ENCODE results near the gene TELO2. TPM values are rescaled to one million over a fixed set of nuclear protein-coding genes. Genes with fewer than 3 reads are reported as not detected.

TELO2 gene
- polyA plus RNA-seq, 3 donors = 7.3 to 58.1 (median 11.4) TPM

GRCh38 chr16:1542166-1542500 lies 49.0 kb downstream of the TELO2 start:
- Histone ChIP-seq H3K9me3 (replicated peaks in 1 of 2; ENCODE audit: control insufficient read depth in 1 of 2, insufficient read depth in 1 of 2, low read length in 2 of 2) (no peaks in the 10 kb centered on the region), H2AFZ (ENCODE audit: insufficient read depth, low read depth, low read length, poor library complexity, severe bottlenecking) (peak overlapping the region; percentile 71), H3K4me3 (replicated peaks in 1 of 3; ENCODE audit: low read depth in 2 of 3, low read length in 3 of 3) (no peak overlapping the region), H3K4me1 (ENCODE audit: control insufficient read depth in 1 of 2, insufficient read depth in 2 of 2, low read length in 2 of 2) (peaks cover 38 to 44% of the 10 kb centered on the region in 2 donors), H4K20me1 (ENCODE audit: insufficient read depth, low read length) (no peaks in the 10 kb centered on the region), H3K4me2 (replicated peaks; ENCODE audit: extremely low read depth, low read length, poor library complexity, severe bottlenecking) (no peak overlapping the region), H3K27ac (ENCODE audit: low read depth in 1 of 2, low read length in 2 of 2) (no peak overlapping the region), H3K79me2 (ENCODE audit: insufficient read depth, low read length) (no peaks in the 10 kb centered on the region), H3K27me3 (ENCODE audit: control insufficient read depth in 2 of 2, insufficient read depth in 2 of 2, low read length in 2 of 2) (peaks cover 0 to under 1% of the 10 kb centered on the region in 2 donors), H3K36me3 (replicated peaks in 1 of 2; ENCODE audit: control insufficient read depth in 1 of 2, insufficient read depth in 2 of 2, low read length in 2 of 2) (no peaks in the 10 kb centered on the region), H3K9ac (ENCODE audit: insufficient read depth, low read length, poor library complexity, severe bottlenecking) (peak overlapping the region; percentile 49)
- peaks cover 3 to 5% (median 3%) of the 10 kb centered on the region in 3 donors for H3K27me3 Mint-ChIP-seq (ENCODE audit: low read depth in 3 of 3)
- peaks cover 44% of the 10 kb centered on the region for H3K4me1 Mint-ChIP-seq
- DNase-seq = no peak
- TF ChIP-seq CTCF (IDR thresholded peaks at IDR 0.05) = no peak
- H3K36me3 Mint-ChIP-seq = peaks cover 0 to 23% of the 10 kb centered on the region in 2 donors
- peak overlapping the region in 3 of 7 donors; percentile 40 to 68 (median 54) for H3K27ac Mint-ChIP-seq
- no peaks in the 10 kb centered on the region for H3K9me3 Mint-ChIP-seq
- intact Hi-C loops (cut with micrococcal nuclease) = loop anchor here in 1 of 2 donors (5.0 to 10.0 kb wide), 2 partner anchors 63 to 70 kb away; no protein-coding TSS in a partner anchor
- no peak overlapping the region for H3K4me3 Mint-ChIP-seq
- 100% methylated on average over 2 of the region's 2 CpGs for WGBS (ENCODE audit: insufficient coverage)

- Histone ChIP-seq H3K27ac (ENCODE audit: low read depth in 1 of 2, low read length in 2 of 2) (peak overlapping the region; percentile 85 to 89), H3K79me2 (ENCODE audit: insufficient read depth, low read length) (no peaks in the 10 kb centered on the region), H3K9ac (ENCODE audit: insufficient read depth, low read length, poor library complexity, severe bottlenecking) (peak overlapping the region; percentile 49), H3K36me3 (replicated peaks in 1 of 2; ENCODE audit: control insufficient read depth in 1 of 2, insufficient read depth in 2 of 2, low read length in 2 of 2) (no peaks in the 10 kb centered on the region), H3K4me2 (replicated peaks; ENCODE audit: extremely low read depth, low read length, poor library complexity, severe bottlenecking) (peak overlapping the region; percentile 50), H3K4me3 (replicated peaks in 1 of 3; ENCODE audit: low read depth in 2 of 3, low read length in 3 of 3) (peak overlapping the region in 1 of 3 experiments; percentile 54), H3K27me3 (ENCODE audit: control insufficient read depth in 2 of 2, insufficient read depth in 2 of 2, low read length in 2 of 2) (no peaks in the 10 kb centered on the region), H3K4me1 (ENCODE audit: control insufficient read depth in 1 of 2, insufficient read depth in 2 of 2, low read length in 2 of 2) (peaks cover 38 to 44% of the 10 kb centered on the region in 2 donors), H3K9me3 (replicated peaks in 1 of 2; ENCODE audit: control insufficient read depth in 1 of 2, insufficient read depth in 1 of 2, low read length in 2 of 2) (no peaks in the 10 kb centered on the region), H2AFZ (ENCODE audit: insufficient read depth, low read depth, low read length, poor library complexity, severe bottlenecking) (peak overlapping the region; percentile 71), H4K20me1 (ENCODE audit: insufficient read depth, low read length) (no peaks in the 10 kb centered on the region)
- Mint-ChIP-seq H3K27me3 (ENCODE audit: low read depth in 3 of 3) (peaks cover under 1 to 5% (median 3%) of the 10 kb centered on the region in 3 donors), H3K4me3 (peak overlapping the region in 1 of 2 donors; percentile 39), H3K27ac (peak overlapping the region; percentile 90 to 98 (median 95)), H3K4me1 (peaks cover 44% of the 10 kb centered on the region), H3K9me3 (no peaks in the 10 kb centered on the region), H3K36me3 (peaks cover 0 to 20% of the 10 kb centered on the region in 2 donors)
- intact Hi-C loops (cut with micrococcal nuclease) = loop anchor here in 1 of 2 donors (5.0 to 10.0 kb wide), 2 partner anchors 62 to 70 kb away; no protein-coding TSS in a partner anchor
- no peak for DNase-seq
- 96% methylated on average over 15 of the region's 18 CpGs for WGBS (ENCODE audit: insufficient coverage)
- no peak for TF ChIP-seq CTCF (IDR thresholded peaks at IDR 0.05)
Measured at GRCh38 chr16:1542533-1542932, 49.4 kb downstream of the TELO2 start.

All from CD14-positive monocyte (primary cell).